HG02884 (cell line): ENCODE data around the gene TMEM72.

Source experiments
- ATAC-seq: cut with Tn5 transposase; IDR thresholded peaks from one replicate; pipeline ENCODE4 v1.9.1; 2021; ENCODE audit warnings: mild to moderate bottlenecking, moderate library complexity; ENCODE audit not compliant: unreplicated experiment

Gene TMEM72

DNA sequence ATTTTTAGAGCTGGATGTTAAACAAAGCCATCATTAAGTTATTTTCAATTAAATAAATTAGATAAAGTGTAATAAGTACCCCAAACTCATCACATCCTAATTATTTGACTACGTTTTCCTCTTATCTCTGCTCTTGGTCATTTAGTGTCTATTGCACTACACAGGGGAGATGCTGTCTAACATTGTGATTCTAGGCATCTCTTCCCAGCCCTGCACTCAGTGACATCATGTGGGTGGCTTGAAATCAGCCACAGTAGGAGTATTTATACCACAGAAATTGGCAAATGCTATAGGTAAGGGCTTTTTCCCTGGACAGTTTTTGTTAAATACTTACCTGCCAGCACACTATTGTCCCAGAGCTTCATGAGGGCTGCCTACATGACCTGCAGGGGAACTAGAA lies 21.3 kb upstream of the TMEM72 start:
- no peak for ATAC-seq

GRCh38 chr10:44890696-44891563 lies 20.2 kb upstream of the TMEM72 start:
- ATAC-seq: no peak

DNA sequence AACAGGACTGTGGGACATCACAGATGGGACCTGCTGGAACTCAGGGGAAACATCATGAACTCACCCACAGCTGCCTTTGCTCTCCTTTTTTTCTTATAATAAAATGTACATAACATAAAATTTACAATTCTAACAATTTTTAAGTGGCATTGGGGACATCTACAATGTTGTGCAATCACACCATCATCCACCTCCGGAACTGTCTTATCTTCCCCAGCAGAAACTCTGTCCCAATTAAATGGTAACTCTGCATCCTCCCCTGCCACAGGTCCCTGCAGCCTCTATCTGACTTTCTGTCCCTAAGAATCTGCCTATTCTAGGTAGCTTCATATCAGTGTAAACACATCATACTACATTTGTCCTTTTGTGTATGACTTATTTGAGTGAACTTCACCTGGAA lies 19.4 kb upstream of the TMEM72 start:
- ATAC-seq: no peak

DNA sequence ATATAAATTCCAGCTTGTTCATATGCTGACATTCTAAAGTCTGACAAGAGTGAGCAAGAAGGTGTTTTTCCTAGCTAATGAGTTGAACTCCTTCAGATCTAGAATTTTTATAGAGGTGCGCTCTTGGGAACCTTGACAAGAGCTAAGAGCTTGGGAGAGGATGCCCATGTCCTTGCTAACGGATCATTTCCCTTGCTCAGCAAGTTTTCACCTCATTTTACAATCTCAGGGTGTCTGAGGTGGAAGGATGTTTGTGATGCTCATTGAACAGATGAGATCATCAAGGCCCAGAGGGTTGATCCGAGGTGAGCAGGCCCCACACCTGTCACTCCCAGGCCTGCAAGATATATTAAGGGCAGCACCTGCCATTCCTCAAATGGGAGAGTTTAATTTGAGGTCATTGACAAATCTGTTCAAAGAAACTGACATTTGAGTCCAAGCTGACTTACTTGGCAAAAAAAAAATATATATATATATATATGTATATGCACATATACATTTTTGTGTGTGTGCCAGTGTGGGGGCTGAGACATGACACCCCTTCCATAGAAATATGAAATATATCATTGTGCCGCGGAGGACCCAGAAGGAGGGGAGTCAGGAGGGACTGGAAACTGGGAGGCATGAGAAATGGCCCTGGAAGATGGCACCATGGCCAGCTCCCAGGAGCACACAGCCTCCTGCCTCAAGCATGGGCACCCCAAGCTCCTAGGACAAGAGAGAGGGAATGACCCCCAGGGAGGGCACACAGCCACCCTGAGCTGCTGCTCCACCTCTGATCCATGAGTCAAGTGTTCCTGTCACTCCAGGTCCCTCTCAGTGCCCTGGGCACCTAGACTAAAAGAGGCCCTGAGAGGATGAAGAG lies 17.3 kb upstream of the TMEM72 start:
- no peak for ATAC-seq

- no peak for ATAC-seq
These were observed 16.4 kb upstream of the TMEM72 start for GRCh38 chr10:44894691-44895090.

- no peak for ATAC-seq
These were observed 15.9 kb upstream of the TMEM72 start for GRCh38 chr10:44895280-44895679.

DNA sequence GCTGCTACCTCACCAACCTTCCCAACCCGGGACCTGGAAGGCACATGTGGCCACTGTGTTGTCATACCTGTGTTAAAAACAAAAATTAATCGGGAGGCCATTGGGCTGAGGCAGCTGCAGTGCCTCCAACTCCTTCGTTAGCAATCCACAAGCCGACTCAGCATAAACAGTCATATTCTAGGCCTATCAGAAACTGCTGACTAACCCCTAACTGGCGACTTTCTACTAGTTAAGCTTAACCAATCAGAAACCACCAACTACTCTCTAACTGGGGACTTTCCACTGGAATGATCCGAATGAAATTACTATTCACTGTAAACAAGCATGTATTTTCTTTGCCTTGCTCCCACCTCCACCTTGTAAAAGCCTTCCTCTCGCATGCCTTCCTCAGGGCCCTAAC lies 14.1 kb upstream of the TMEM72 start:
- no peak for ATAC-seq

GRCh38 chr10:44898665-44899064 lies 12.5 kb upstream of the TMEM72 start:
- no peak for ATAC-seq

- no peak for ATAC-seq
These were observed 11.6 kb upstream of the TMEM72 start for GRCh38 chr10:44899450-44900080.

DNA sequence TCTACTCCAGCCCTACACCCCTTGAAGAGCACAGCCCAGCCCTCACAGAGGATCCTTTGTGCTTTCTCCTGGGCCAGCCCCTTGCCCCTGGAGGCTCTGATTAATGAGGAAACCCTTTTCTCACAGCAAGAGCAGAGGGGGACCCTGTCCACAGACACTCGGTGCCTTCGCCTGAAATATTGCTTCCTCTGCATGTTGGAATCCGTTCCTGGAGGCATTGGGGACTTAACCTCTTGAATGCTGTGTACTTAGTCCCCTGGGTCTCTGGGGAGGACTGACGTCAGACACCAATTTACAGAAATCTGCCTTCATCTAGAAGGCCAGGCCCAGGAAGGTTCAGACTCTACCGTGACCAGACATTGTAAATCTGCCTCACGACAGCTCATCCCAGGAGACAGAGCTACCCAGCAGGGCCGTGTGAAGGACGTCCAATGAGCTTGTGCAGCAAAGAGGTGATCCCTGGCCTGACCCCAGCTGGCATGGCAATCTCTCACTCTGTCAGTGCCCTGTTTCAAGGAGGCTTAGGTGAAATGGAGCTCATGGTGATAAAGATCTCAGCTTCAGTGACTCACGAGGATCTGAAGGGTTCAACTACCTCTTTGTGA lies 8.1 kb upstream of the TMEM72 start:
- no peak for ATAC-seq

DNA sequence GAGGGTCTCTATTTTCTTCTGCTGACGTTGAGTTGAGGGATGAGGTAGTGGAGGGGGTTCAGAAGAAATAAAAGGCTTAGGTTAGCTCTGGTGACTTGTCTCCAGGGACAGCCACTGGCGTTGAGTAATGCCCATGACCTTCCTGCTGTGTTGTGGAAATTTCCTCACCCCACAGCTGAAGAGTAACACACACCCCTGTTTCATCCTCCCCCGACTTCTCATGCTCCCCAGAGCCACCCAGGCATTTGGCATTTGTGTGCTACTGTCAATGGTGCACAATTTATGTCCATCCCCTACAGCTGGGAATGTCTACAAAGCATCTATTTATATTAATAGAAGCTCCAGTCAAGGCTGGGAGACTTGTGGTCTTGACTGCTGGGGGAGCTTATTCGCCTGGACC lies 4.7 kb upstream of the TMEM72 start:
- ATAC-seq: no peak

GRCh38 chr10:44907556-44907955 lies 3.6 kb upstream of the TMEM72 start:
- no peak for ATAC-seq

DNA sequence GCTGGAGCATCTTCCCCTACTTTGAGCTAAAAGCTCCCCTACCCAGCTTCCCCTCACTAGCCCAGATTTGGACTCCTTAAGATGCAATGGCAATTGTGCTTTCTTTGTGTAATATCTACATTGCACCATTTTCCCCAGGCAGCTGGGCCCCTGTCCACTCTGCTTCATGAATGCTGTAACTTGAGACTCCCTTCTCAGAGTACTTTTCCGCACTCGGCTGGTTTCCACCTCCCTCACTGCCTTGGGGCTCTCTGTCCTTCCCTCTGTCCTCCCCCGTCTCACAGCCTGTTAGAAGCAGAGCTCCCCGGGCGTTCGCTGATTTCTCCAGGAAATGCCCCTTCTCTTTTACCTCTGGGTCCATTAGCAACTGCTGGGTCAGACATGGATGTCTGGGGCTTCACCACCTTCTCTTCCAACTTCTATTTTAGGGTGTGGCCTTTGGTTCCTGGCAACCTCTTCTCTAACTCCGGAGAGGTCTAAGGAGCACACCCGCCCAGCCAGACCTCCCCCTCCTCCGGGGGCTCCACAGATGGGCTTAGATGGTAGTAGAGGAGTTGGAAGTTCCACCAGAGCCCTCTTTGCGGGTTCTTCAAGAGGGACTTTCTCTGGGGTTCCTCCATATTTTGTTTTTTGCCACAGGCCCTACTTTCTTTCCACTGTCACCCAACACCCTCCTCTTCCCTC lies 2.9 kb upstream of the TMEM72 start:
- no peak for ATAC-seq

DNA sequence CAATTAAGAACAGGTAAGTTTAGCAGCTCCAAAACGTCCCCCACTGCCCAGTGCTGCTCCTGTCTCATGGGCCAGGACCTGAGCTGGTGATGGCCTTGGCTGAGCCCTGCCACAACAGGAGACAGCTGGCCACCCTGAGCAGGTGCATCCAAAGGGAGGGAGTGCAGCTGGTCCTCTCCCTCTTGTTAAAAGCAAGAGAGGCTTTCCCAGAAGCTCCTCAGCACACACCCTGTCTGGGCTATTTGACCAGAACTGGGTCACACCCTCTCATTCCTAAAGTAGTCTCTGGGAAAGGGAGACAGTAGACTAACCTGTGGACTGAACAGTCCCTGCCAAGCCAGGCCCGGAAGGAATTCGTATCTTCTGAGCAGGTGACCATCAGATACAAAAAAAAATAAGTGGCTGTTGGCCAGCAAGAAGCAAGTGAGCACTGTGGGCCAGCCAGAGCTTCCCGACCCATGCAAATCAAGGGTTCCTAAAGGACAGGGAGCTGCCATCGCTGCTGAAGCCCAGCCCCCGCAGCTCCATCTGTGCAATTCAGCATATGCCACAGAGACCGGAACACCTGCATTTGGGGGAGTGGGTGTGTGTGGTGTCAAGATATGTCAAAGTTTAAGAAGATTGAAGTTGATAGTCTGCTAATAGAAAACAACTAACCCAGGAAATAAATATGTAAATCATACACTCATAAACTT lies 2.1 kb upstream of the TMEM72 start:
- no peak for ATAC-seq

DNA sequence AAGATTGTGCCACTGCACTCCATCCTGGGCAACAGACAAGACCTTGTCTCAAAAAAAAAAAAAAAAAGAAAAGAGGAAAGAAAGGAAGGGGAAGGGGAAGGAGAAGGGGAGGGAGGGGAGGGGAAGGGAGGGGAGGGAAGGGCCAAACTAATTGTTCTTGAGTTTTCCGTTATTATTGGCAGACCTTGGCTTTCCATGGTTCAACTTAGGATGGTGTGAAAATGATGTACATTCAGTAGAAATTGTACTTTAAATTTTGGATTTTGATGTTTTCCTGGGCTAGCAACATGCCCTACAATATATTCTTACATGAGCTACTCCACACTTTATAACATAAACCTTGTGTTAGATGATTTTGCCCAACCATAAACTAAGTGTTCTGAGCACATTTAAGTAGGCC lies 1.2 kb upstream of the TMEM72 start:
- ATAC-seq: no peak

DNA sequence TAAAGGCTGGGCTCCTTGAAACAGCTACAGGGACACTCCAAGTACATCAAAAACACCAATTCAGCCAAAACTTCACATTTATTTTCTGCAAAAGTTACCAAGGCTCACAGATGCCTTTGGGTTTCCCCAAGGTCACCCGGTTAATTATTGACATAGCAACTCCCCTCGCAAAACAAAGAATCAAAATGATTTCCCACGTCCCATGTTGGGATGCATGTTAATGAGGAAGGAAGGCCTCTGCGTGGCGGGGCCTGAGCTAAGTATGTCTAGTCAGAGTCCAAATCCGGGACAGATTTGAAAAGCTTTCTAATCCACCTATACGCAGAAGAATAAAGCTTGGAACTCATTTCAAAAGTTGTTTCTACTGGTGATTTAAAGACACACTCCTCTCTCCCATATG lies 535 bp upstream of the TMEM72 start:
- ATAC-seq: no peak

DNA sequence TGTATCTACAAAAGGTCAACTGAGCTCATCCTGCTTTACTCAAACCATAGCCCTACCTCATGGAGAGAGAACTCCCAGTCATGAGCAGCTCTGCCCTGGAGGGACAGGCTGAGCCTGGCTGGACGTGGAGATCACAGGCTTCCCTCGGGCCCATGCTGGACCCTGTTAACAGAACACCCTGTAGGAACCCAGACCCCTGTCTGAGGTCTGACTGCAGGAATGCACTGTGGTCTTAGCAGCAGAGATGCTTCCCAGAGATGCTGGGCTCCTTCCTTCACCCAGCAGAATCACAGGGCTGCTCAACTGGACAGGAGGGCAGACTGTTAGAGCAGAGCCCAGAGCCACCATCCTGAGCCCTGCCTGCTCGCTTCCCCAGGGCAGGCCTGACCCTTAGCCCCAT lies 814 bp downstream of the TMEM72 start:
- ATAC-seq: no peak

DNA sequence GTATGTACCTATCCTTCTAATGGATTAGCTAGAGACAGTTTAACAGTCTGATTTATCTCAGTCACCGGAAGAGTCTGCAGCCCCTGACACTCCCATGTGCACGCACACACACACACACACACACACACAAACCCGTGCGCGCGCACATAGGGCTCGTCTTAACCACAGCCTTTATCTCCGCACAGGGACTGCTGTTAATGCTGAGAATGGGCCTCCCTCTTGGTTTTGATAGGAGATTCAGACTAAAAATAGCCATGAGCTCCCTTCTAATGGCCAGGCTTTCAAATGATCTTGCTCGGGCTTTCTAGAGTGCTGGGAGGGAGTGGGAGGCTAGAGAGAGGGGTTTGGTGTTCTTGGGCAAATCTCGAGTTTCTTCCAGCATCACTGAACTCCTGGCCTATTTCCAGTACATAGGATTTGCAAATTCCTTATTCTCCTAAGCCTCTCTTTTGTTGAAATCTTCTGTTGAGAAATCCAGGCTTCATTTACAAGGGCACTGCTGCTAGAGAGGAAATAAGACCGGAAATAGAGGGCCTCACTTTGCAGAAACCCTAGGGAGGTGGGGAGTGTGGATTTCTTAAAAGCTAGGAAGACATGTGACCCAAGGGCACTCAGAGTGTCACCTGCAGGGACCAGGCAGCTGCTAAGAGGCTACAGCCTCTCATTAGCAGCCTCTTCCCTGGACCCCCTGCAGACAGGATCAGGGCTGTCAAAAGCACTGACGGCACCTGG lies 2.4 kb downstream of the TMEM72 start:
- no peak for ATAC-seq

GRCh38 chr10:44914891-44915290 lies 3.8 kb downstream of the TMEM72 start:
- no peak for ATAC-seq
